GM12801 (cell line): Measurements from ENCODE around the gene NKTR.

ENCODE experiments used
- TF ChIP-seq, protein P1 (sequence below): IDR thresholded peaks from one replicate; pipeline ENCODE4 v1.5.1; 2011; ENCODE audit warnings: control low read depth; ENCODE audit not compliant: insufficient read length; ENCODE audit errors: extremely low read depth

The NKTR gene

DNA sequence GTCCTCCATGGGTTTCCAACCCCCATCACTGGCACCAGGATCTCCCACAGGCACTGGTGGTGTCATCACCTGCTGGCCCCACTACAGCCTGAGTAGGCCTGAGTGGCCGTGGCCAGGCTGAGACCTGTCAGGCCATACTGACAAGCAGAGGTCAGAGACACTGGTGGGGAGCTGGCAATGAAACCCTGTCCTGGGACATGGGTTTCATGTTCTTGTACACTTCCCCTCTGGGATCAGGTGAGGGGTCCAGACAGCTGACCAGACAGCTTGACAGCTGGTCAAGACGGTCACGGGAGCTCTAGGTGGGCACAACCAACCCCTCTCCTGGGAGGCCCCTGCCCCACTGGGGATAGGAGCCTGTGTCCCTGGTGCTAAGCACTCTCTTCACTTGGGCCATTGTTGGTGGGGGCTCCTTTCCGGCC is 66.1 kb downstream of the NKTR start:
- TF ChIP-seq, protein P1, sequence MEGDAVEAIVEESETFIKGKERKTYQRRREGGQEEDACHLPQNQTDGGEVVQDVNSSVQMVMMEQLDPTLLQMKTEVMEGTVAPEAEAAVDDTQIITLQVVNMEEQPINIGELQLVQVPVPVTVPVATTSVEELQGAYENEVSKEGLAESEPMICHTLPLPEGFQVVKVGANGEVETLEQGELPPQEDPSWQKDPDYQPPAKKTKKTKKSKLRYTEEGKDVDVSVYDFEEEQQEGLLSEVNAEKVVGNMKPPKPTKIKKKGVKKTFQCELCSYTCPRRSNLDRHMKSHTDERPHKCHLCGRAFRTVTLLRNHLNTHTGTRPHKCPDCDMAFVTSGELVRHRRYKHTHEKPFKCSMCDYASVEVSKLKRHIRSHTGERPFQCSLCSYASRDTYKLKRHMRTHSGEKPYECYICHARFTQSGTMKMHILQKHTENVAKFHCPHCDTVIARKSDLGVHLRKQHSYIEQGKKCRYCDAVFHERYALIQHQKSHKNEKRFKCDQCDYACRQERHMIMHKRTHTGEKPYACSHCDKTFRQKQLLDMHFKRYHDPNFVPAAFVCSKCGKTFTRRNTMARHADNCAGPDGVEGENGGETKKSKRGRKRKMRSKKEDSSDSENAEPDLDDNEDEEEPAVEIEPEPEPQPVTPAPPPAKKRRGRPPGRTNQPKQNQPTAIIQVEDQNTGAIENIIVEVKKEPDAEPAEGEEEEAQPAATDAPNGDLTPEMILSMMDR = no peak

DNA sequence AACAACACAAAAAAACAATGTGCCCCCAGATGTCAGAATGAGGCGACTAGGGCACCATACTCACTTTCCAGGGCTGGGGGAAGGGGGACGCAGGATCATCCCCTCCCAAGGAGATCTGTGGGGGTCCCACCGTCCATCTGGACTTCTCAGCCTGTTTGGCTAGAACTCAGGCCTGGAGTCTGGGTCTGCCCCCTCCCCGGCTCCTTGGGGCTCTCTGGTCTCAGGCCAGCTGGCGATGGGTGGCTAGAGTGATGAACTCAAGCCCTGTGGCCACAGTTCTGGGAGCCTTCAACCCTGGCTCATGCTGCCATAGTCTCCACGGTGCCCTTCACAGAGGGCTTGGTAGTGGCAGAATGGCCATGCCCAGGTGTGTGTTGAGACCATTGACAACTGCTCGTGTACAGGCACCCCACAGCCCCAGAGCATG is 66.6 kb downstream of the NKTR start:
- TF ChIP-seq, protein P1 = no peak

DNA sequence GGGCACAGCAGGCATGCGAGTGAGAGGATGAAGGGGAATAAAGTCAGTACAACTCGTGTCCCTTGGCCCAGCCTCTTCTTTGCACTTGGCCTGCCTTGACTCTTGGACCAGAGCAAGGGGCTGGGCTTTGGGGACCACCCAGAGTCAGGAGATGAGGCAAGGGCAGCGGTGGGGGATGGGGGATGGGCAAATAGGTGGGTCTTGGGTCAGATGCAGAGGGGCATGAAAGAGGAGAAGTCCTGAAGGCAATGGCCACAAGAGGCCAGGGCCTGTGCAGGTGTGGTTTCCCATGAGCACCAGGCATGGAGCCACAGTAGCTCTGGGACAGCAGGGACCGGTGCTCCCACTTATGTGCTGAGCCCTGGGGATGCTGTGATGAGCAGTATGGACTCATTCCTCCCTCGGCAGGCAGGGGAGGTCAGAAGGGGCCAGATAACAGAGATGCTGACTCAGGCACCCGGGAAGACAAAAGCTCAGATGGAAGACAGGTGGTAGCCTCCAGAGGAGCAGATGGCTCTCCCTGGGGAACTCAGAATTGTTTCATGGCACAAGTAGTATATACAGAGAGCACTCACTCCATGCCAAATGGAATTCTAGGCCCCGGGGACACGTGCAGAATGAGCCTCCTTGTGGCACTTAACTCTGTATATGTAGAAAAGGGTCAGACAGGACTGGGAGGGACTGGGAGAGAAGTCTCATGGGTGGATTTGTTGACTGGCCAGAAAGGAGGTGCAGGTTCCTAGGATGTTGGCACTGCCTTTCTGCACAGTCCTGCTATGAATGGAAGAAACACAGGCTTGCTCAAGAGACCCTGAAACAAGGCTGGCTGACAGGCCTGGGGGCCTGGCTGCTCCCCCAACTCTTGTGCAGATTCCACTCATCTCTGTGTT is 67.3 kb downstream of the NKTR start:
- TF ChIP-seq, protein P1 = no peak

DNA sequence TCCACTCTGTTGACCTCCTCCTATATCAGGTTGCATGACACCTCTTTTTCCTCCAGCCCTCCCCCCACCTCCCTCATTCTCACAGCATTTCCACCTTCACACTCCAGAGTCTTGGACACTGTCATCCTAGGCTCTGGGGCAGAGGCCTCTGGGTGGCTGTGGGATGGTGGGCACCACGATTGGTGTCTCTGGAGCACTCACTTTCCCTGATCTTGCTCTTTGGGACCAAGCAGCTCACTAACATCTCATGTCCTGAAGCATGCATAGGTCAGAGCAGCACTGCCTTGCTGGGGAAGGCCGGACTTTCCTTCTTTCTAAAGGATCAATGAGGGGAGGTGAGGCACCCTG is 67.9 kb downstream of the NKTR start:
- TF ChIP-seq, protein P1 = no peak

DNA sequence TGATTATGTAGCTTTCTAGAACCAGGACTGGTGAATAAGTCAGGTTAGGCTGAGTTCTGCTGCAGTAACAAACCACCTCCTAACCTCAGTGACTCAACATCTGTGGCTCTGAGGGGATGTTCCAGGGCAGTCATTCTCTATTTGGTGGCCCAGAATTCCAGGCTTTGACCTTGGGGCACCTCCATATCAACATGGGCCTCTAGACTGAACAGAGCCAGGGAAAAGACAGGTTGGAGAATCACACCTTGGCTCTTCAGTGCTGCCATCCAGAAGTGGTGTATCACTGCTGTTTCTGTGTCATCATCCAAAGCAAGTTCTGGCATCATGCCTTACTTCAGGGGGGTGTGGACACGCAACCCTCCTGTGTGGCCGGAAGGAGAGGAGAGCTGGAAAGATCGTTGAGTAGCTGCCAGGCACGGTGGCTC is 68.3 kb downstream of the NKTR start:
- TF ChIP-seq, protein P1 = no peak

DNA sequence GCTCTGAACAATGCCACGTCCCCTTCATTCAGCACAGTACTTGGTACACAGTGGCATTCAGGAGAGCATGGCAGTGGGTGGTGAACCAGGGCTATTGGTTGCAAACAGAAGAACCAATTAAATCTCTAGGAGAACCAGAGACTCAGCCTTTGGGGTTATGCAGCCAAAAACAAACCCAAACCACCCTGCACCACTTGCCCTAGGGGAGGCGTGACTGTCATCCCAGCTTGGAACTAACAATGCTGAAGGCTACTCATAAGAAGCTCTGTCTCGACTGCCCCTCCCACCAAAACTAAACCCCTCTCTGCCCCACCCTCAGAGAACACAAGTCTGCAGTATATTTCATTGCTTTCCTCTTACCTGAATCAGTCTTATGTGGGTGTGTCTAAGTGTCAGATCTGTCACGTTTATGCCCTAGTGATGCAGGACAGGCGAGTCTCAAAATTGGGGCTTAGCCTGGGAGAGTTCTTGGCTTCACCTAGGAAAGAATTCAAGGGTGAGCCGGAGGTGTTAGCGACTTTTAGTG is 69.6 kb downstream of the NKTR start:
- TF ChIP-seq, protein P1 = no peak

DNA sequence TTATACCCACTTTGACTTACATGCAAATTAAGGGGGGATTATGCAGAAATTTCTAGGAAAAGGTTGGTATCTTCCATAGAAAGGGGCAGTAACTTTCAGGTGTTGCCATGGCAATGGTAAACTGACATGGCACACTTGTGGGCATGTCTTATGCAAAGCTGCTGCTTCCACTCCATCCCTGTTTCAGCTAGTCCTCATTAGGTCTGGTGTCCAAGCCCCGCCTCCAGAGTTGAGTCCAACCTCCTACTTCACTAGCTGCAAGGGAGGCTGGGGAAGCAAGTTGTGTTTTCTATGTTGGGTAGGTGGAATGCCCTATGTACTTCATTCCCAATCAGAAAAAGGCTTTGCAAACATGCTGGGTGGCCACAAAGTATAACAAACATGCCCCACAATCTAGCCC is 70.2 kb downstream of the NKTR start:
- TF ChIP-seq, protein P1 = no peak
